ENCODE results near the gene AKR1B1.

- TF ChIP-seq ZBTB33 (IDR thresholded peaks at IDR 0.05; ENCODE audit: borderline replicate concordance, low read depth) (no peak), FOXM1 (IDR thresholded peaks at IDR 0.05; ENCODE audit: low read depth) (no peak), CTCF (IDR thresholded peaks at IDR 0.05) (no peak), MAX (IDR thresholded peaks at IDR 0.05; ENCODE audit: low read depth) (no peak), RCOR1 (IDR thresholded peaks at IDR 0.05; ENCODE audit: low read length) (no peak)
These were observed 26.3 kb upstream of the AKR1B1 start for GRCh38 chr7:134485203-134485602.

Data from SK-N-SH (cell line).